NB4 (cell line): Measurements from ENCODE around the gene CLBA1.

ENCODE experiments used
- CTCF ChIP-seq: IDR thresholded peaks from one replicate; pipeline ENCODE4 v1.5.1; 2012; ENCODE audit warnings: low read depth, low read length
- MAX ChIP-seq: IDR thresholded peaks from 2 replicates; pipeline ENCODE4 v1.6.1; 2011; ENCODE audit warnings: low read depth, low read length

GRCh38 chr14:104972301-104973134 lies 13.1 kb upstream of the CLBA1 start:
- TF ChIP-seq CTCF (no peak), MAX (no peak)
